WERI-Rb-1 (cell line): ENCODE measurements around the gene LRBA.

Experiments
- DNase-seq: peaks from one replicate; pipeline ENCODE4 v3.0.0-alpha.2; 2020
- H3K27ac ChIP-seq: fragments of 250-450 bp; sonication (Bioruptor Pico); 2 replicates; pipeline ENCODE4 v1.5.1; 2020; ENCODE audit warnings: mild to moderate bottlenecking, moderate library complexity
- H3K27me3 ChIP-seq: fragments of 250-450 bp; sonication (Bioruptor Pico); 2 replicates; pipeline ENCODE4 v1.5.1; 2021; ENCODE audit warnings: mild to moderate bottlenecking, low read depth, moderate library complexity; ENCODE audit not compliant: insufficient read depth, severe bottlenecking
- H3K36me3 ChIP-seq: fragments of 250-450 bp; sonication (Bioruptor Pico); 2 replicates; pipeline ENCODE4 v1.5.1; 2020; ENCODE audit warnings: mild to moderate bottlenecking, moderate library complexity
- H3K4me3 ChIP-seq: 2 replicates; pipeline ENCODE4 v1.5.1; 2011; ENCODE audit warnings: low read depth, mild to moderate bottlenecking, control low read depth, low read length
- H3K9me3 ChIP-seq: fragments of 250-450 bp; sonication (Bioruptor Pico); 2 replicates; pipeline ENCODE4 v1.5.1; 2021; ENCODE audit warnings: mild to moderate bottlenecking, moderate library complexity; ENCODE audit not compliant: severe bottlenecking
- CTCF ChIP-seq: IDR thresholded peaks from 2 replicates; pipeline ENCODE4 v1.5.1; 2011; ENCODE audit warnings: low read depth, mild to moderate bottlenecking, control low read depth, inconsistent platforms, low read length

The LRBA gene

GRCh38 chr4:150229520-150229919, 785.6 kb downstream of the LRBA start:
- Histone ChIP-seq H3K27me3 (no peaks in the 10 kb centered on the region), H3K27ac (no peak overlapping the region), H3K36me3 (no peaks in the 10 kb centered on the region; the same call in 1 of the 2 replicates), H3K4me3 (no peak overlapping the region), H3K9me3 (no peaks in the 10 kb centered on the region)
- TF ChIP-seq CTCF = no peak
- no peak for DNase-seq

GRCh38 chr4:150224896-150225591, 790.0 kb downstream of the LRBA start:
- Histone ChIP-seq H3K36me3 (no peaks in the 10 kb centered on the region), H3K4me3 (no peak overlapping the region), H3K27ac (no peak overlapping the region), H3K9me3 (no peaks in the 10 kb centered on the region), H3K27me3 (no peaks in the 10 kb centered on the region)
- no peak for DNase-seq
- TF ChIP-seq CTCF = no peak

GRCh38 chr4:150219841-150220240, 795.2 kb downstream of the LRBA start:
- Histone ChIP-seq H3K4me3 (no peak overlapping the region), H3K36me3 (no peaks in the 10 kb centered on the region), H3K9me3 (no peaks in the 10 kb centered on the region), H3K27me3 (no peaks in the 10 kb centered on the region), H3K27ac (no peak overlapping the region)
- TF ChIP-seq CTCF = no peak
- DNase-seq = no peak

GRCh38 chr4:150218447-150218846, 796.6 kb downstream of the LRBA start:
- no peak overlapping the region for H3K27ac ChIP-seq
- no peaks in the 10 kb centered on the region for H3K36me3 ChIP-seq
- no peak for TF ChIP-seq CTCF
- no peaks in the 10 kb centered on the region for H3K27me3 ChIP-seq
- H3K4me3 ChIP-seq = no peak overlapping the region
- no peak for DNase-seq
- H3K9me3 ChIP-seq = no peaks in the 10 kb centered on the region

- H3K4me3 ChIP-seq = no peak overlapping the region
- H3K27me3 ChIP-seq = no peaks in the 10 kb centered on the region
- H3K27ac ChIP-seq = no peak overlapping the region
- no peaks in the 10 kb centered on the region for H3K36me3 ChIP-seq
- TF ChIP-seq CTCF = no peak
- no peak for DNase-seq
- no peaks in the 10 kb centered on the region for H3K9me3 ChIP-seq
Observed at GRCh38 chr4:150217808-150218207, 797.3 kb downstream of the LRBA start.

- Histone ChIP-seq H3K27ac (no peak overlapping the region), H3K27me3 (no peaks in the 10 kb centered on the region), H3K9me3 (no peaks in the 10 kb centered on the region), H3K36me3 (no peaks in the 10 kb centered on the region), H3K4me3 (no peak overlapping the region)
- peak; percentile 28; the same call in 1 of the 2 replicates for TF ChIP-seq CTCF
- DNase-seq = peak; percentile 20
Observed at GRCh38 chr4:150217192-150217591, 797.9 kb downstream of the LRBA start.
